Hematopoietic multipotent progenitor cell treated with erythropoietin and hydrocortisone succinate and interleukin-3 and kit ligand, for 17 days (in vitro differentiated cells): ENCODE measurements around the gene PLAGL2.
"Not testable (repeated sequence)": the region's sequence is repeated elsewhere in the genome, so short reads cannot be mapped to it uniquely, and the experiment has no call there.

Source experiments
- DNase-seq: peaks from one replicate; pipeline ENCODE4 v3.0.0-alpha.2; 2015; ENCODE audit warnings: low spot score

Gene PLAGL2

DNA sequence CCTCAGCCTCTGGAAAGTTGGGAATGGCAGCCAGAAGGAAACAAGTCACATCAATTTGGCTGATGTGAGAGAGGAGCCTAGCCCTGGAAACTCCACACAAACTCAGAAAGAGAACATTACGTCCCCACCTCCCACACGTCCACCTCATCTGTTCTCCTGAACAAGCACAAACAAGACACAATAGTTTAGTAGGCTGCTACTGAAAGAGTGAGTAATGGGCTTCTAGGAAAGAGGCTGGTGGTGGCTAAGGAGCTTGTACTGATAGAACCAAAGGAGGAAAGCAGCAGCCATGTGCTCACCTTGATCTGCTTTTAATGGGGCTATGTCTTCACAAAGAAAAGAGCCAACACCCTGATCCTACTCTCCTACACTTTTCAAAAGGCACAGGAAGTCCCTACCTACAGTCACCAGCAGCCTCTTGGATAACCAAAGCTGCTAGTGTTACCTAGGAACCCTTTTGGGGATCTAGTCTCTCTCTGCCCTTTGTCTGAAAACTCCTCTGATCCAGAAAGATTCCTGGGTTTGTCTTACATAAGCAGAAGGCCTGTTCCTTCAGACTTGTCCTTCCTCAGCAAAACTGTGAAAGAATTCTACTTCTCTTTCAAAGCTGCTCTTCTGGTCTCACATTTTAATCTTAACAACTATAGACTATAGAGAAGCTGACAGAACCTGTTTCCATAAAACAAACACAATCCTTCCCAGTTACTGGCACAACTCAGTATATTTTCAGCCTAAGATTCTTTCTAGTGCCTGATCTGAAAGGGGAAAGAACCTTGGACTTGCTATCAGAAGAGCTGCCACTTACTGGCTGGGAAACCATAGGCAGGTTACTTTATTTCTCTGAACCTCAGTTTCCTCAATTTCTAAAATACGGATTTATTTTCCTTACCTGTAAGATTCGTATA lies 3.1 kb downstream of the PLAGL2 start:
- DNase-seq: no peak

DNA sequence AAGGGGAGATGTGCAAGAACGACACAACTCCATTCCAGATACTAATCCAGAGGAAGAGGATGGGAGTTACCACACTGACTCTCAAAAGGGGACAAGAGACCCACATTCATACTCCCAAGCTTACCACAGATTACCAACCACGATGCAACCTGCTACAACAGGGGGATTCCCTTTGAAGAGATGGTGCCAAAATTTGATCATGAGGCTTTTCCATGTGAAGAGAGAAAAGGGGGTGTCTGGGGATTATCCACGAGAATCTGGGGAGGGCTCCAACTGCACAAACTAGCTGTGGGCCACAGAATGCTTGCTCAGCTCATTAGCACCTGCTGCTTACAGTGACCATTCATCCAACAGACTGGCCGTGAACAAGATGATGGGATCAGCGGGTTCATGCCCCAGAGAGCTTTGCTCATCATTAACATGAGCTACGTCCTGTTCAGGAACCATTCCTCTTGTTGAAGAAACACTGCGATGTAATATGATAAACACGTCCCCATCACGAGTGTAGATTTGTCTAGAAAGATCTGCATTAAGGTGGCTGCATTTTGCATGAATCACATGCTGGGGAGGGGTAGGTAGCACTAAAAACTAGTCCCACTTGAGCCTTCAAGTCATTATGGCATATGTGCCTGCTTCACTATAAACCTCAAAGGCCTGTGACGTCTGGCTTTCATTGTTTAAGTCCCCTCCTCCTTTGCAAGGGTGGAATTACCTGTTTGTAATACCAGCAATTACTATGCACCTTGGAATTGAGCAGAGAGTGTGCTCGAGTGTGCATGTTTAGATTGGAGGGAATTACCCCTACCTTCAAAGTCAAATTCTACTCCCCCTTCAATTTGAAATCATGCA lies 4.0 kb downstream of the PLAGL2 start:
- DNase-seq: no peak

GRCh38 chr20:32201977-32202363 lies 5.6 kb downstream of the PLAGL2 start:
- no peak for DNase-seq

GRCh38 chr20:32201296-32201976 lies 6.1 kb downstream of the PLAGL2 start:
- no peak for DNase-seq

GRCh38 chr20:32199006-32199405 lies 8.5 kb downstream of the PLAGL2 start:
- DNase-seq: no peak

GRCh38 chr20:32197136-32197535 lies 10.4 kb downstream of the PLAGL2 start:
- not testable (repeated sequence) for DNase-seq

- not testable (repeated sequence) for DNase-seq
Observed at GRCh38 chr20:32196613-32197012, 10.9 kb downstream of the PLAGL2 start.

DNA sequence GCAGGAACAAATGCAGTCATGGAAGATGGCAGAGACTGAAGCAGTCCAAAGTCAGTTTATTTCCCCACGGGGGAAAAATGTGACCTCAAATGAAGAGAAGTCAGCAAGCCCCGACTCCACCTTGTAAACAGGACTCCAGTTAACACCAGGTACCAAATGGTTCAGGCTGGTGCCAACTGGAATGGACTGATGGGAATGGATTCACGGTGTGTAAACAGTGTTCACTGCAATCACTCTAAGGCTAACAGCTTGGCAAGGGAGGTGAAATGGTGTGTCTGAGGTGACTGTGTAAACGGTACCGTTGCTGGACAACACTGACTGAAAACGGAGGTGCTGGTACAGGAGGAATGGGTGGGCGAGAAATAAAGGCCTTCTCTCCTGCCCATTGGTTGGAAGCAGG lies 12.0 kb downstream of the PLAGL2 start:
- DNase-seq: no peak

DNA sequence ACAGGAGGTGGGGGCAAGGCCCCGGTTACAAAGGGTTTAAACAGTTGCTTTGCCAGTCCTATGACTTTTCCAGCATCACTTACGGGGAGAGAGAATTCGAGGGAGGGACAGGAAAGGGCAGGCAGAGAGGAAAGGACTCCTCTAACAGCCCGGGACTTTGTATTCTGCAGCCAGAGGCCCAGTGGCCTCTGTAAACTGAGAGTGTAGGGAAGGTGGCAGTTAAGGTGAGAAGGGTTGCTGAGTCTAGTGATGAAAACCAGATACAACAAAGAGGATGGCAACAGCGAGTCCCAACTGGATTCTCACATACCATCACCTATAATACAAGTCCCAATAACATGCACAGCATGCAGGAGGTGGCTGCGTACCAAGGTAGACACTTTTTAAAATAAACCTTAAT lies 13.5 kb downstream of the PLAGL2 start:
- no peak for DNase-seq

GRCh38 chr20:32193336-32193735 lies 14.2 kb downstream of the PLAGL2 start:
- not testable (repeated sequence) for DNase-seq

DNA sequence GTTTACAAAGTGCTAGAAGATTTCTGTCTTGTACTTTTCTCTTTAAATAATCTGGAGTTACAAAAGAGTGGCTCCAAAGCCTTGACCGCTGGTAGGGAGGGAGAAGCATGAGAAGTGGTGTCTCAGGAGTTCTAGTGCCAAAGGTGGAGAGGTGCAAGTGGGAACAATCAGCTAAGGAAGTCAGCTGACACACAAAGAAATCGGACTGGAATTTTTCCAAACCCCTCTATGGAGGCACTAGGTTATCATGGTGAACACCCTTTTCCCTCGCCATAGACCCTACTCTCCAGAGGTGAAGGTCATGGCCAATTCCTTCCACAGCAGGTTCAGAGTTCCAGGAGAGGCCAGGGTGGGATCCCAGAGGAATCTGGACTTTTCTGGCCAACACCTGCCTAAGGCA lies 14.8 kb downstream of the PLAGL2 start:
- no peak for DNase-seq

GRCh38 chr20:32191873-32192272 lies 15.7 kb downstream of the PLAGL2 start:
- DNase-seq: no peak

- no peak for DNase-seq
Observed at GRCh38 chr20:32191422-32191821, 16.1 kb downstream of the PLAGL2 start.

GRCh38 chr20:32190616-32191415 lies 16.7 kb downstream of the PLAGL2 start:
- DNase-seq: no peak

- no peak for DNase-seq
Observed at GRCh38 chr20:32189691-32190615, 17.6 kb downstream of the PLAGL2 start.

DNA sequence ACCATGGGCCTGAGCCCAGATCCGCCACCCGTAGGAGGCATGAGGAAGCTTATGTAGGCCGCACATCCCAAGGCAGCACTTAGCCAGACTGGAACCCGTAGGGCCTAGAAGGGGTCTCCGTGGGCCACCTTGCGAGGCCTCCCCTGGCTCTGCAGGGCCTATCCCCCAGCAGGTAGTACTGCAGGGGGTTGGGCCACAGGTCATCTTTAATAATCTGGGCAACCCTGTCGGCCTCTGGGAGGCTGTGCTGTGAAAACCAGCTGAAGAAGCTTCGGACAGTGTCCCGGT lies 18.5 kb downstream of the PLAGL2 start:
- no peak for DNase-seq

- DNase-seq: no peak
Observed at GRCh38 chr20:32188376-32189122, 19.0 kb downstream of the PLAGL2 start.

- no peak for DNase-seq
Observed at GRCh38 chr20:32186506-32186905, 21.0 kb downstream of the PLAGL2 start.

DNA sequence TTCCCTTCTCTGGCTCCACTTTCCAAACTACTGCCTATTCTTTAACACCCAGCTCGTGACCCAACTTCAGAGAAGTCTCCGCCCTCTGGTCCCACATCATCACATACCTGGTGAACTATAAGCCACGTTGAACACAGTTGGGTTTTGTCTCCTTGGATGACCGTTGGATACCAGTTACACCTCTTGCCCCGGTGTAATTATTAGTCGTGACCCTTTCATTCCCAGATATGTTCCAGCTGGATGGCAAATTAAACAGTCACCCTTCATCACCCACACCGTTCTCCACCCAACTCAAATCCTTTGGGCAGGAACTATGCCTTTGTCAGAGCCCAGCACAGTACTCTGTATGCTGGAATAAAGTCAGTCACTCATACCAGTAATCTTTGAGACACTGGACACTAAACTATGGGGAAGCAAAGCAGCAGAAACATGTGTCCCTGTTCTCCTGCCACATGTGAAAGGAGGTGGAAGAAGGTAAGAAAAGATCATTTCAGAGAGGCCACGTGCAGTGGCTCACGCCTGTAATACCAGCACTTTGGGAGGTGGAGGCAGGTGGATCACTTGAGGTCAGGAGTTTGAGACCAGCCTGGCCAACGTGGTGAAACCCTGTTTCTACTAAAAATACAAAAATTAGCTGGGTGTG lies 22.5 kb downstream of the PLAGL2 start:
- DNase-seq: no peak
